Keratinocyte (primary cell): ENCODE data around the gene SLC66A2. TPM values are rescaled to one million over a fixed set of nuclear protein-coding genes. Genes with fewer than 3 reads are reported as not detected.

ENCODE experiments used
- DNase-seq: peaks from one replicate; pipeline ENCODE4 v3.0.0-alpha.2; 2011; ENCODE audit warnings: low read depth, missing footprints, low spot score
- FAIRE-seq: peaks from 2 replicates; lab custom pipeline; 2011; peaks lifted over from hg19 to GRCh38; lab: Jason Lieb, UNC
- H2AFZ ChIP-seq: 2 replicates; pipeline ENCODE4 v1.6.0; 2012; ENCODE audit warnings: low read length, control low read depth, inconsistent platforms; ENCODE audit not compliant: control insufficient read depth
- H3K27ac ChIP-seq: 2 replicates; pipeline ENCODE4 v1.5.1; 2011; ENCODE audit warnings: low read length; ENCODE audit not compliant: control insufficient read depth, insufficient read depth
- H3K27me3 ChIP-seq: 3 replicates; pipeline ENCODE4 v1.6.0; 2011; ENCODE audit warnings: low read length; ENCODE audit not compliant: control insufficient read depth, insufficient read depth; ENCODE audit errors: extremely low read depth
- H3K36me3 ChIP-seq, 2 experiments: 2 replicates in 1 of 2; 3 replicates in 1 of 2; pipeline ENCODE4 v1.5.1; 2011; ENCODE audit warnings: low read length in 2 of 2, mild to moderate bottlenecking in 1 of 2; ENCODE audit not compliant: control insufficient read depth in 2 of 2, insufficient read depth in 2 of 2; ENCODE audit errors: extremely low read depth in 1 of 2
- H3K4me1 ChIP-seq: 3 replicates; pipeline ENCODE4 v1.5.1; 2011; ENCODE audit warnings: low read length; ENCODE audit not compliant: control insufficient read depth, insufficient read depth; ENCODE audit errors: extremely low read depth
- H3K4me2 ChIP-seq: 3 replicates; pipeline ENCODE4 v1.6.0; 2011; ENCODE audit warnings: low read depth, low read length; ENCODE audit not compliant: control insufficient read depth, insufficient read depth; ENCODE audit errors: extremely low read depth
- H3K4me3 ChIP-seq, 3 experiments: fragments of 200-600 bp in 1 of 3; sonication (generic) in 1 of 3; 2 replicates in 2 of 3; 3 replicates in 1 of 3; pipeline ENCODE4 v1.5.1; 2011 to 2016; ENCODE audit warnings: low read length in 3 of 3, mild to moderate bottlenecking in 3 of 3, control low read depth in 2 of 3, inconsistent platforms in 1 of 3, low read depth in 1 of 3, mixed read lengths in 1 of 3, mixed run types in 1 of 3, moderate library complexity in 1 of 3; ENCODE audit not compliant: control insufficient read depth in 2 of 3, insufficient read depth in 2 of 3; ENCODE audit errors: extremely low read depth in 1 of 3
- H3K79me2 ChIP-seq: 2 replicates; pipeline ENCODE4 v1.6.0; 2012; ENCODE audit warnings: low read length; ENCODE audit not compliant: control insufficient read depth, insufficient read depth
- H3K9ac ChIP-seq: 3 replicates; pipeline ENCODE4 v1.6.0; 2011; ENCODE audit warnings: low read length; ENCODE audit not compliant: control insufficient read depth, insufficient read depth; ENCODE audit errors: extremely low read depth
- H3K9me1 ChIP-seq: 3 replicates; pipeline ENCODE4 v1.6.0; 2011; ENCODE audit warnings: low read length; ENCODE audit not compliant: control insufficient read depth, insufficient read depth; ENCODE audit errors: extremely low read depth
- H3K9me3 ChIP-seq: 2 replicates; pipeline ENCODE4 v1.5.1; 2012; ENCODE audit warnings: low read depth, low read length; ENCODE audit not compliant: control insufficient read depth
- H4K20me1 ChIP-seq: 3 replicates; pipeline ENCODE4 v1.6.0; 2011; ENCODE audit warnings: low read length; ENCODE audit not compliant: control insufficient read depth, insufficient read depth; ENCODE audit errors: extremely low read depth
- CTCF ChIP-seq, 3 experiments: IDR thresholded peaks in 1 of 3; conservative IDR thresholded peaks in 1 of 3; optimal IDR thresholded peaks in 1 of 3; 2 replicates in 2 of 3; 3 replicates in 1 of 3; pipeline versions ENCODE3 to v1.5.1; 2011; ENCODE audit warnings: low read length in 3 of 3, mild to moderate bottlenecking in 3 of 3, moderate library complexity in 2 of 3, control low read depth in 1 of 3, inconsistent platforms in 1 of 3; ENCODE audit not compliant: insufficient read depth in 2 of 3; ENCODE audit errors: extremely low read depth in 1 of 3
- EZH2 ChIP-seq: IDR thresholded peaks from one replicate; pipeline ENCODE4 v1.6.1; 2012; ENCODE audit warnings: inconsistent platforms, mild to moderate bottlenecking, low read length, moderate library complexity
- dilution Hi-C: fragments of 300-500 bp; cut with MboI; formaldehyde crosslinking; loops from one replicate; pipeline ENCODE4 v1.7.0; 2020; ENCODE audit warnings: low sequenced_read_pairs; ENCODE audit not compliant: extremely low pct_ligation_motif_present
- polyA plus RNA-seq, 5 experiments: library from polyadenylated mRNA; depleted of rRNA in 3 of 5; stranded (reverse) in 3 of 5; stranded (forward) in 1 of 5; unstranded in 1 of 5; fragments of >200 nt; gene quantifications; 1 replicate in 1 of 5; 2 replicates in 3 of 5; 3 replicates in 1 of 5; pipeline versions ENCODE4 v1.2.1 to v1.2.3, GENCODE V29; 2011 to 2012; ENCODE audit warnings: missing spikeins in 2 of 5, low read depth in 1 of 5, low replicate concordance in 1 of 5

SLC66A2 gene
- polyA plus RNA-seq, 1 donor (not counting 4 experiments of a cell fraction or from before 2014, with no cell fraction given): 16.3 TPM

GRCh38 chr18:79900610-79901570, 50.6 kb downstream of the SLC66A2 start:
- H2AFZ ChIP-seq: no peak overlapping the region
- peaks cover 8 to 9% of the 10 kb centered on the region in 2 experiments for H3K36me3 ChIP-seq
- no peak for FAIRE-seq
- H3K9me3 ChIP-seq: peaks cover 24% of the 10 kb centered on the region
- H3K9ac ChIP-seq: no peak overlapping the region
- no peak for DNase-seq
- TF ChIP-seq EZH2 (no peak), CTCF (optimal IDR thresholded peaks at IDR 0.05 in 1 of 3, IDR thresholded peaks at IDR 0.05 in 1 of 3, conservative IDR thresholded peaks at IDR 0.05 in 1 of 3; ENCODE audit: extremely low read depth in 1 of 3, insufficient read depth in 2 of 3, low read length in 3 of 3) (no peak)
- H3K4me1 ChIP-seq: peaks cover 8% of the 10 kb centered on the region
- H4K20me1 ChIP-seq: no peaks in the 10 kb centered on the region
- H3K27me3 ChIP-seq: no peaks in the 10 kb centered on the region
- H3K9me1 ChIP-seq: no peaks in the 10 kb centered on the region
- H3K79me2 ChIP-seq: no peaks in the 10 kb centered on the region
- no peak overlapping the region for H3K4me2 ChIP-seq
- H3K4me3 ChIP-seq: no peak overlapping the region
- dilution Hi-C loops: no loop called here
- no peak overlapping the region for H3K27ac ChIP-seq

GRCh38 chr18:79899609-79900445, 51.6 kb downstream of the SLC66A2 start:
- Histone ChIP-seq H3K9ac (no peak overlapping the region), H3K27ac (no peak overlapping the region), H3K79me2 (no peaks in the 10 kb centered on the region), H3K27me3 (no peaks in the 10 kb centered on the region), H4K20me1 (no peaks in the 10 kb centered on the region), H3K4me2 (no peak overlapping the region), H3K9me3 (peaks cover 31% of the 10 kb centered on the region), H3K4me1 (peaks cover 6% of the 10 kb centered on the region), H3K9me1 (no peaks in the 10 kb centered on the region), H3K36me3 (peaks cover 8 to 9% of the 10 kb centered on the region in 2 experiments), H2AFZ (no peak overlapping the region), H3K4me3 (no peak overlapping the region)
- dilution Hi-C loops: no loop called here
- no peak for TF ChIP-seq CTCF (optimal IDR thresholded peaks at IDR 0.05 in 1 of 3, IDR thresholded peaks at IDR 0.05 in 1 of 3, conservative IDR thresholded peaks at IDR 0.05 in 1 of 3; ENCODE audit: extremely low read depth in 1 of 3, insufficient read depth in 2 of 3, low read length in 3 of 3)
- TF ChIP-seq EZH2: no peak
- DNase-seq: no peak
- FAIRE-seq: no peak
